Breast epithelium (tissue), 3 donors: ENCODE results near the gene EFNA4.

Source experiments
- POLR2AphosphoS5 ChIP-seq, 3 donors: sonication (generic); formaldehyde crosslinking; IDR thresholded peaks; one replicate each; pipeline ENCODE4 v1.6.1; 2017; ENCODE audit warnings: antibody characterized with exemption in 3 of 3
- TF ChIP-seq, protein P1 (sequence below), 3 donors: fragments of 450-650 bp; IDR thresholded peaks; one replicate each; pipeline ENCODE4 v1.5.1; 2016 to 2017; ENCODE audit warnings: antibody characterized with exemption in 3 of 3, mild to moderate bottlenecking in 3 of 3, moderate library complexity in 3 of 3

DNA sequence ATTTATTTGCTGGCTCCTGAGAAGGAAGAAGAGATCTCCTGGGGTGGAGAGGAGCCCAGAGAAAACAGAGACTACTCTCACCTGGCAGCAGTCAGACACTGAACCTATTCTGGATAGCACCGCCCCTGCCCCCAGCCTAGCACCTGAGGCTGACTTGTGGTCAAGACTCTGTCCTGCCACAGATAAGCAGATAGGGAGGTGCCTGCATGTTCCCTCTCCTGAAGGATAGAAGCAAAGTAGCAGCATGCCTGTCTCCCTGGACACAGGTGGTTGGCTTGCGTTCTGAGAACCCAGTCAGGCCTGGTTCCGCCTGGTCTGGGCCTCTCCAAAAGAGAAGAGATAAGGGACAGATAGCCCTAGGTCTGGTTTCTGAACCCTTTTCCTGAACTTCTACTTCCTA lies 13.8 kb downstream of the EFNA4 start:
- TF ChIP-seq, protein P1, sequence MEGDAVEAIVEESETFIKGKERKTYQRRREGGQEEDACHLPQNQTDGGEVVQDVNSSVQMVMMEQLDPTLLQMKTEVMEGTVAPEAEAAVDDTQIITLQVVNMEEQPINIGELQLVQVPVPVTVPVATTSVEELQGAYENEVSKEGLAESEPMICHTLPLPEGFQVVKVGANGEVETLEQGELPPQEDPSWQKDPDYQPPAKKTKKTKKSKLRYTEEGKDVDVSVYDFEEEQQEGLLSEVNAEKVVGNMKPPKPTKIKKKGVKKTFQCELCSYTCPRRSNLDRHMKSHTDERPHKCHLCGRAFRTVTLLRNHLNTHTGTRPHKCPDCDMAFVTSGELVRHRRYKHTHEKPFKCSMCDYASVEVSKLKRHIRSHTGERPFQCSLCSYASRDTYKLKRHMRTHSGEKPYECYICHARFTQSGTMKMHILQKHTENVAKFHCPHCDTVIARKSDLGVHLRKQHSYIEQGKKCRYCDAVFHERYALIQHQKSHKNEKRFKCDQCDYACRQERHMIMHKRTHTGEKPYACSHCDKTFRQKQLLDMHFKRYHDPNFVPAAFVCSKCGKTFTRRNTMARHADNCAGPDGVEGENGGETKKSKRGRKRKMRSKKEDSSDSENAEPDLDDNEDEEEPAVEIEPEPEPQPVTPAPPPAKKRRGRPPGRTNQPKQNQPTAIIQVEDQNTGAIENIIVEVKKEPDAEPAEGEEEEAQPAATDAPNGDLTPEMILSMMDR (IDR thresholded peaks at IDR 0.05), result no peak
- TF ChIP-seq POLR2AphosphoS5 (IDR thresholded peaks at IDR 0.05), result peak in 1 of 3 donors; percentile 13
